HepG2 (cell line): ENCODE measurements around the gene MAP3K3. TPM values are rescaled to one million over a fixed set of nuclear protein-coding genes. Genes with fewer than 3 reads are reported as not detected.

Experiments
- CBX5 ChIP-seq: sonication (generic); formaldehyde crosslinking; IDR thresholded peaks from 2 replicates; pipeline ENCODE4 v1.4.0; 2020; ENCODE audit warnings: missing genetic modification reagents, borderline replicate concordance
- DNMT1 ChIP-seq: sonication (generic); formaldehyde crosslinking; IDR thresholded peaks from 2 replicates; pipeline ENCODE4 v1.5.1; 2020; ENCODE audit warnings: mild to moderate bottlenecking, missing genetic modification reagents
- EHMT2 ChIP-seq: fragments of 200-600 bp; sonication (generic); IDR thresholded peaks from 2 replicates; pipeline ENCODE4 v1.7.0; 2017; ENCODE audit warnings: antibody characterized with exemption, low read depth, low read length, borderline replicate concordance
- ELF3 ChIP-seq: IDR thresholded peaks from 2 replicates; pipeline ENCODE4 v1.6.1; 2016; ENCODE audit warnings: missing genetic modification reagents, missing compliant biosample characterization
- ELF4 ChIP-seq: sonication (generic); formaldehyde crosslinking; IDR thresholded peaks from 2 replicates; pipeline ENCODE4 v1.5.0; 2020; ENCODE audit warnings: missing genetic modification reagents, mild to moderate bottlenecking, moderate library complexity, borderline replicate concordance
- FOSL1 ChIP-seq: sonication (generic); formaldehyde crosslinking; IDR thresholded peaks from 2 replicates; pipeline ENCODE4 v1.9.0; 2021; ENCODE audit warnings: missing genetic modification reagents, borderline replicate concordance
- FOXM1 ChIP-seq: sonication (generic); formaldehyde crosslinking; IDR thresholded peaks from 2 replicates; pipeline ENCODE4 v1.5.0; 2020; ENCODE audit warnings: missing genetic modification reagents
- GFI1 ChIP-seq: sonication (generic); formaldehyde crosslinking; IDR thresholded peaks from 2 replicates; pipeline ENCODE4 v1.5.0; 2020; ENCODE audit warnings: missing genetic modification reagents, mild to moderate bottlenecking, borderline replicate concordance
- IKZF4 ChIP-seq: sonication (generic); formaldehyde crosslinking; IDR thresholded peaks from 2 replicates; pipeline ENCODE4 v1.5.1; 2020; ENCODE audit warnings: borderline replicate concordance, mild to moderate bottlenecking, low read depth, missing genetic modification reagents; ENCODE audit errors: not compliant biosample characterization
- ISL2 ChIP-seq: sonication (generic); formaldehyde crosslinking; IDR thresholded peaks from 2 replicates; pipeline ENCODE4 v1.5.0; 2020; ENCODE audit warnings: missing genetic modification reagents
- JDP2 ChIP-seq: sonication (generic); formaldehyde crosslinking; IDR thresholded peaks from 2 replicates; pipeline ENCODE4 v1.8.1; 2022; ENCODE audit warnings: missing genetic modification reagents, borderline replicate concordance
- NFE2L1 ChIP-seq: sonication (generic); formaldehyde crosslinking; IDR thresholded peaks from 2 replicates; pipeline ENCODE4 v1.4.0; 2020; ENCODE audit warnings: missing genetic modification reagents, mild to moderate bottlenecking, borderline replicate concordance
- SKI ChIP-seq: fragments of 450-650 bp; IDR thresholded peaks from one replicate; pipeline ENCODE4 v1.6.1; 2018; ENCODE audit warnings: mild to moderate bottlenecking; ENCODE audit not compliant: partially characterized antibody
- TIGD3 ChIP-seq: sonication (generic); formaldehyde crosslinking; IDR thresholded peaks from 2 replicates; pipeline ENCODE4 v1.5.1; 2020; ENCODE audit warnings: mild to moderate bottlenecking, missing genetic modification reagents, borderline replicate concordance
- TOE1 ChIP-seq: sonication (generic); formaldehyde crosslinking; IDR thresholded peaks from 2 replicates; pipeline ENCODE4 v1.4.0; 2020; ENCODE audit warnings: mild to moderate bottlenecking, missing genetic modification reagents
- ZFAT ChIP-seq: sonication (generic); formaldehyde crosslinking; conservative IDR thresholded peaks from 2 replicates; pipeline ENCODE4 v1.8.1; 2023; ENCODE audit warnings: missing genetic modification reagents, inconsistent platforms
- ZFP62 ChIP-seq: sonication (generic); formaldehyde crosslinking; IDR thresholded peaks from 2 replicates; pipeline ENCODE4 v1.4.0; 2020; ENCODE audit warnings: missing genetic modification reagents
- ZKSCAN1 ChIP-seq: fragments of 150-350 bp; IDR thresholded peaks from 2 replicates; pipeline ENCODE4 v1.6.1; 2014; ENCODE audit warnings: low read length
- ZNF138 ChIP-seq: sonication (generic); formaldehyde crosslinking; IDR thresholded peaks from 2 replicates; pipeline ENCODE4 v1.5.0; 2020; ENCODE audit warnings: mild to moderate bottlenecking, low read depth, missing genetic modification reagents
- ZNF362 ChIP-seq: sonication (generic); formaldehyde crosslinking; IDR thresholded peaks from 2 replicates; pipeline ENCODE4 v1.4.0; 2020; ENCODE audit warnings: missing genetic modification reagents, mild to moderate bottlenecking, borderline replicate concordance
- ZNF660 ChIP-seq: sonication (generic); formaldehyde crosslinking; IDR thresholded peaks from 2 replicates; pipeline ENCODE4 v1.5.1; 2020; ENCODE audit warnings: mild to moderate bottlenecking, low read depth, missing genetic modification reagents, borderline replicate concordance
- ZNF709 ChIP-seq: sonication (generic); formaldehyde crosslinking; IDR thresholded peaks from 2 replicates; pipeline ENCODE4 v1.5.0; 2020; ENCODE audit warnings: mild to moderate bottlenecking, missing genetic modification reagents
- ZNF83 ChIP-seq: sonication (generic); formaldehyde crosslinking; IDR thresholded peaks from 2 replicates; pipeline ENCODE4 v1.4.0; 2020; ENCODE audit warnings: missing genetic modification reagents, mild to moderate bottlenecking, borderline replicate concordance
- ZSCAN12 ChIP-seq: sonication (generic); formaldehyde crosslinking; IDR thresholded peaks from 2 replicates; pipeline ENCODE4 v1.9.0; 2021; ENCODE audit warnings: mild to moderate bottlenecking, missing genetic modification reagents
- polyA plus RNA-seq, 8 experiments: library from polyadenylated mRNA; depleted of rRNA in 3 of 8; stranded (reverse) in 7 of 8; unstranded in 1 of 8; fragments of >200 nt; fragmentation: Illumina TruSeq in 4 of 8; extraction: Trizol in 4 of 8; gene quantifications; 2 replicates each; pipeline versions ENCODE4 v1.2.1 to v1.2.3, GENCODE V29; 2011 to 2016; ENCODE audit warnings: low read depth in 4 of 8, missing spikeins in 1 of 8, mixed read lengths in 1 of 8; ENCODE audit not compliant: insufficient read depth in 1 of 8
- total RNA-seq, 5 experiments: library from RNA; depleted of rRNA; stranded (reverse); fragments of >200 nt; fragmentation: Illumina TruSeq; extraction: Trizol; gene quantifications; 2 replicates each; pipeline ENCODE4 v1.2.3, GENCODE V29; 2016; ENCODE audit warnings: low read depth in 1 of 5
- TF ChIP-seq, protein P1 (sequence below): sonication (generic); formaldehyde crosslinking; IDR thresholded peaks from 2 replicates; pipeline ENCODE4 v1.5.0; 2020; ENCODE audit warnings: mild to moderate bottlenecking, missing genetic modification reagents

Gene MAP3K3
- total and polyA plus RNA-seq, 2 of the 13 experiments (the other 11 are each of a cell fraction or from before 2014, with no cell fraction given) = 17.7 to 21.8 TPM

GRCh38 chr17:63621684-63622573 lies at the start of gene MAP3K3 (continued):
- TF ChIP-seq ISL2 (CRISPR knock-in tag) (no peak), ELF3 (CRISPR knock-in tag) (peak; percentile 29), ZNF362 (CRISPR knock-in tag) (0 out of 2 replicates have a peak, but pooled peaks have one; percentile 25), SKI (peak; percentile 34), ZNF83 (CRISPR knock-in tag) (peak; percentile 79; the same call in 1 of the 2 replicates), TIGD3 (CRISPR knock-in tag) (0 out of 2 replicates have a peak, but pooled peaks have one; percentile 86), EHMT2 (peak; percentile 50; the same call in 1 of the 2 replicates), FOSL1 (CRISPR knock-in tag) (no peak), DNMT1 (CRISPR knock-in tag) (no peak), ZNF709 (CRISPR knock-in tag) (peak; percentile 23; the same call in 1 of the 2 replicates), JDP2 (CRISPR knock-in tag) (no peak), ZKSCAN1 (no peak), CBX5 (CRISPR knock-in tag) (no peak), FOXM1 (0 out of 2 replicates have a peak, but pooled peaks have one; percentile 11), NFE2L1 (no peak), ZNF138 (CRISPR knock-in tag) (no peak; the same call in 1 of the 2 replicates), IKZF4 (CRISPR knock-in tag) (peak; percentile 87), TOE1 (CRISPR knock-in tag) (no peak; the same call in 1 of the 2 replicates), GFI1 (CRISPR knock-in tag) (peak; percentile 97), ZSCAN12 (CRISPR knock-in tag) (peak; percentile 93; the same call in 1 of the 2 replicates), ELF4 (CRISPR knock-in tag) (no peak), ZNF660 (CRISPR knock-in tag) (no peak), ZFP62 (CRISPR knock-in tag) (no peak), ZFAT (CRISPR knock-in tag) (no peak)
- TF ChIP-seq, protein P1, sequence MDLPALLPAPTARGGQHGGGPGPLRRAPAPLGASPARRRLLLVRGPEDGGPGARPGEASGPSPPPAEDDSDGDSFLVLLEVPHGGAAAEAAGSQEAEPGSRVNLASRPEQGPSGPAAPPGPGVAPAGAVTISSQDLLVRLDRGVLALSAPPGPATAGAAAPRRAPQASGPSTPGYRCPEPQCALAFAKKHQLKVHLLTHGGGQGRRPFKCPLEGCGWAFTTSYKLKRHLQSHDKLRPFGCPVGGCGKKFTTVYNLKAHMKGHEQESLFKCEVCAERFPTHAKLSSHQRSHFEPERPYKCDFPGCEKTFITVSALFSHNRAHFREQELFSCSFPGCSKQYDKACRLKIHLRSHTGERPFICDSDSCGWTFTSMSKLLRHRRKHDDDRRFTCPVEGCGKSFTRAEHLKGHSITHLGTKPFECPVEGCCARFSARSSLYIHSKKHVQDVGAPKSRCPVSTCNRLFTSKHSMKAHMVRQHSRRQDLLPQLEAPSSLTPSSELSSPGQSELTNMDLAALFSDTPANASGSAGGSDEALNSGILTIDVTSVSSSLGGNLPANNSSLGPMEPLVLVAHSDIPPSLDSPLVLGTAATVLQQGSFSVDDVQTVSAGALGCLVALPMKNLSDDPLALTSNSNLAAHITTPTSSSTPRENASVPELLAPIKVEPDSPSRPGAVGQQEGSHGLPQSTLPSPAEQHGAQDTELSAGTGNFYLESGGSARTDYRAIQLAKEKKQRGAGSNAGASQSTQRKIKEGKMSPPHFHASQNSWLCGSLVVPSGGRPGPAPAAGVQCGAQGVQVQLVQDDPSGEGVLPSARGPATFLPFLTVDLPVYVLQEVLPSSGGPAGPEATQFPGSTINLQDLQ (CRISPR knock-in tag) = no peak
